Stimulated activated effector memory CD8-positive, alpha-beta T cell treated with anti-CD3 and anti-CD28 coated beads, Interleukin-12 subunit alpha, Interleukin-12 subunit beta, amount 100 ng/mL, for 72 hours (primary cell): ENCODE measurements around the gene LTO1.

ENCODE experiments used
- ATAC-seq: fragments of 150-1000 bp; cut with Tn5 transposase; 2 replicates; pipeline ENCODE4 v1.10.0; 2021
- DNase-seq, 2 donors: peaks; one replicate each; pipeline ENCODE4 v3.0.0; 2021 to 2022; ENCODE audit warnings: low spot score in 2 of 2
- H3K27ac Mint-ChIP-seq: one replicate; pipeline ENCODE4 v1.8.0; 2022; ENCODE audit warnings: mild to moderate bottlenecking, mixed read lengths
- H3K36me3 Mint-ChIP-seq: one replicate; pipeline ENCODE4 v1.8.0; 2022; ENCODE audit warnings: mild to moderate bottlenecking, mixed read lengths
- H3K4me1 Mint-ChIP-seq: one replicate; pipeline ENCODE4 v1.8.0; 2022; ENCODE audit warnings: mixed read lengths
- H3K4me3 Mint-ChIP-seq: one replicate; pipeline ENCODE4 v1.8.0; 2022; ENCODE audit warnings: mild to moderate bottlenecking, mixed read lengths
- H3K9me3 Mint-ChIP-seq: one replicate; pipeline ENCODE4 v1.8.0; 2022; ENCODE audit warnings: mixed read lengths

Gene LTO1

GRCh38 chr11:69641681-69642548, 33.2 kb downstream of the LTO1 start:
- no peak overlapping the region for H3K27ac Mint-ChIP-seq
- ATAC-seq (no peak), DNase-seq (no peak)
- peak overlapping the region; percentile 66 for H3K4me3 Mint-ChIP-seq
- H3K4me1 Mint-ChIP-seq = peaks cover 17% of the 10 kb centered on the region
- H3K36me3 Mint-ChIP-seq = no peaks in the 10 kb centered on the region
- no peaks in the 10 kb centered on the region for H3K9me3 Mint-ChIP-seq

- Mint-ChIP-seq H3K4me1 (peaks cover 17% of the 10 kb centered on the region), H3K9me3 (no peaks in the 10 kb centered on the region), H3K36me3 (no peaks in the 10 kb centered on the region), H3K4me3 (peak within 1 kb of the TSS; percentile 66), H3K27ac (no peak within 1 kb of the TSS)
- ATAC-seq (no peak), DNase-seq (no peak)
Measured at GRCh38 chr11:69640995-69641581, 34.1 kb downstream of the LTO1 start, which contains the start of gene CCND1. Gene CCND1, plus strand, starts transcription at chr11:69641156. Its CDS starts 158 bp downstream, at chr11:69641314.

- no peak overlapping the region for H3K27ac Mint-ChIP-seq
- no peaks in the 10 kb centered on the region for H3K36me3 Mint-ChIP-seq
- H3K9me3 Mint-ChIP-seq = no peaks in the 10 kb centered on the region
- no peak for ATAC-seq
- peaks cover 17% of the 10 kb centered on the region for H3K4me1 Mint-ChIP-seq
- DNase-seq = no peak
- peak overlapping the region; percentile 66 for H3K4me3 Mint-ChIP-seq
Measured at GRCh38 chr11:69640260-69640994, 34.7 kb downstream of the LTO1 start.

- H3K4me3 Mint-ChIP-seq = peak overlapping the region; percentile 66
- no peaks in the 10 kb centered on the region for H3K36me3 Mint-ChIP-seq
- no peak overlapping the region for H3K27ac Mint-ChIP-seq
- peaks cover 17% of the 10 kb centered on the region for H3K4me1 Mint-ChIP-seq
- no peak for ATAC-seq
- no peaks in the 10 kb centered on the region for H3K9me3 Mint-ChIP-seq
- DNase-seq = no peak
Measured at GRCh38 chr11:69639831-69640230, 35.3 kb downstream of the LTO1 start.

- ATAC-seq (no peak), DNase-seq (no peak)
- H3K27ac Mint-ChIP-seq = no peak overlapping the region
- H3K36me3 Mint-ChIP-seq = no peaks in the 10 kb centered on the region
- H3K4me3 Mint-ChIP-seq = peak overlapping the region; percentile 11
- no peaks in the 10 kb centered on the region for H3K9me3 Mint-ChIP-seq
- peaks cover 17% of the 10 kb centered on the region for H3K4me1 Mint-ChIP-seq
Measured at GRCh38 chr11:69638941-69639681, 36.0 kb downstream of the LTO1 start.

- DNase-seq (no peak), ATAC-seq (no peak)
- Mint-ChIP-seq H3K4me3 (peak overlapping the region; percentile 11), H3K27ac (no peak overlapping the region), H3K4me1 (peaks cover 17% of the 10 kb centered on the region), H3K36me3 (no peaks in the 10 kb centered on the region), H3K9me3 (no peaks in the 10 kb centered on the region)
Measured at GRCh38 chr11:69637941-69638871, 36.9 kb downstream of the LTO1 start.

- H3K27ac Mint-ChIP-seq = no peak overlapping the region
- peak overlapping the region; percentile 7 for H3K4me3 Mint-ChIP-seq
- no peaks in the 10 kb centered on the region for H3K9me3 Mint-ChIP-seq
- no peaks in the 10 kb centered on the region for H3K36me3 Mint-ChIP-seq
- H3K4me1 Mint-ChIP-seq = peaks cover 17% of the 10 kb centered on the region
- no peak for DNase-seq
- ATAC-seq = no peak
Measured at GRCh38 chr11:69637198-69637940, 37.8 kb downstream of the LTO1 start.

- Mint-ChIP-seq H3K4me1 (peaks cover 17% of the 10 kb centered on the region), H3K4me3 (no peak overlapping the region), H3K9me3 (no peaks in the 10 kb centered on the region), H3K36me3 (no peaks in the 10 kb centered on the region), H3K27ac (no peak overlapping the region)
- DNase-seq (no peak), ATAC-seq (no peak)
Measured at GRCh38 chr11:69636512-69637197, 38.5 kb downstream of the LTO1 start.

GRCh38 chr11:69635804-69636511, 39.2 kb downstream of the LTO1 start:
- Mint-ChIP-seq H3K4me1 (peaks cover 11% of the 10 kb centered on the region), H3K27ac (no peak overlapping the region), H3K36me3 (no peaks in the 10 kb centered on the region), H3K4me3 (no peak overlapping the region), H3K9me3 (no peaks in the 10 kb centered on the region)
- DNase-seq = no peak
- ATAC-seq = no peak

- no peak overlapping the region for H3K27ac Mint-ChIP-seq
- peaks cover 4% of the 10 kb centered on the region for H3K4me1 Mint-ChIP-seq
- DNase-seq (no peak), ATAC-seq (no peak)
- no peaks in the 10 kb centered on the region for H3K9me3 Mint-ChIP-seq
- no peaks in the 10 kb centered on the region for H3K36me3 Mint-ChIP-seq
- H3K4me3 Mint-ChIP-seq = no peak overlapping the region
Measured at GRCh38 chr11:69635195-69635594, 40.0 kb downstream of the LTO1 start.

GRCh38 chr11:69634590-69634989, 40.6 kb downstream of the LTO1 start:
- ATAC-seq = no peak
- no peaks in the 10 kb centered on the region for H3K4me1 Mint-ChIP-seq
- H3K27ac Mint-ChIP-seq = no peak overlapping the region
- no peak overlapping the region for H3K4me3 Mint-ChIP-seq
- DNase-seq = no peak
- H3K36me3 Mint-ChIP-seq = no peaks in the 10 kb centered on the region
- H3K9me3 Mint-ChIP-seq = peaks cover 4% of the 10 kb centered on the region

- peaks cover 7% of the 10 kb centered on the region for H3K9me3 Mint-ChIP-seq
- no peak overlapping the region for H3K4me3 Mint-ChIP-seq
- H3K4me1 Mint-ChIP-seq = no peaks in the 10 kb centered on the region
- no peak overlapping the region for H3K27ac Mint-ChIP-seq
- no peaks in the 10 kb centered on the region for H3K36me3 Mint-ChIP-seq
- ATAC-seq = no peak
- no peak for DNase-seq
Measured at GRCh38 chr11:69634069-69634468, 41.1 kb downstream of the LTO1 start.

GRCh38 chr11:69632900-69633299, 42.3 kb downstream of the LTO1 start:
- H3K27ac Mint-ChIP-seq = no peak overlapping the region
- no peaks in the 10 kb centered on the region for H3K36me3 Mint-ChIP-seq
- H3K4me1 Mint-ChIP-seq = no peaks in the 10 kb centered on the region
- ATAC-seq (no peak), DNase-seq (no peak)
- H3K4me3 Mint-ChIP-seq = no peak overlapping the region
- H3K9me3 Mint-ChIP-seq = peaks cover 7% of the 10 kb centered on the region
